H9 (cell line): ENCODE measurements around the gene SATL1. TPM values are rescaled to one million over a fixed set of nuclear protein-coding genes. Genes with fewer than 3 reads are reported as not detected.

Source experiments
- DNase-seq: peaks from one replicate; pipeline ENCODE4 v3.0.0-alpha.2; 2017
- H2AFZ ChIP-seq: one replicate; pipeline ENCODE4 v1.6.1; 2013; ENCODE audit warnings: mild to moderate bottlenecking, low read length, control low read depth, moderate library complexity
- H2AK5ac ChIP-seq: 2 replicates; pipeline ENCODE4 v1.6.1; 2013; ENCODE audit warnings: low read length, control low read depth, mixed read lengths; ENCODE audit not compliant: insufficient read length
- H2BK120ac ChIP-seq: one replicate; pipeline ENCODE4 v1.6.1; 2013; ENCODE audit warnings: low read depth, mild to moderate bottlenecking, low read length, control low read depth, inconsistent platforms; ENCODE audit not compliant: poor library complexity, severe bottlenecking
- H2BK12ac ChIP-seq: 2 replicates; pipeline ENCODE4 v1.6.1; 2013; ENCODE audit warnings: low read length, control low read depth, mixed read lengths, low read depth; ENCODE audit not compliant: insufficient read length
- H2BK15ac ChIP-seq: 2 replicates; pipeline ENCODE4 v1.6.1; 2013; ENCODE audit warnings: low read depth, low read length, control low read depth
- H2BK20ac ChIP-seq: one replicate; pipeline ENCODE4 v1.6.1; 2013; ENCODE audit warnings: low read depth, mild to moderate bottlenecking, low read length, control low read depth, inconsistent platforms; ENCODE audit not compliant: poor library complexity, severe bottlenecking
- H2BK5ac ChIP-seq: 2 replicates; pipeline ENCODE4 v1.6.1; 2013; ENCODE audit warnings: low read length, control low read depth, mixed read lengths; ENCODE audit not compliant: insufficient read length
- H3K14ac ChIP-seq: 2 replicates; pipeline ENCODE4 v1.6.1; 2013; ENCODE audit warnings: low read length, control low read depth; ENCODE audit not compliant: insufficient read depth
- H3K18ac ChIP-seq: 2 replicates; pipeline ENCODE4 v1.6.1; 2013; ENCODE audit warnings: low read depth, mild to moderate bottlenecking, mixed read lengths, low read length, control low read depth; ENCODE audit not compliant: insufficient read length
- H3K23ac ChIP-seq: 2 replicates; pipeline ENCODE4 v1.6.1; 2013; ENCODE audit warnings: low read length, control low read depth, mixed read lengths, low read depth; ENCODE audit not compliant: insufficient read length
- H3K23me2 ChIP-seq: 2 replicates; pipeline ENCODE4 v1.6.1; 2013; ENCODE audit warnings: low read depth, mild to moderate bottlenecking, mixed read lengths, low read length, control low read depth; ENCODE audit not compliant: insufficient read length, poor library complexity, severe bottlenecking
- H3K27ac ChIP-seq: 2 replicates; pipeline ENCODE4 v1.5.1; 2013; ENCODE audit warnings: low read length, control low read depth, mixed read lengths, low read depth; ENCODE audit not compliant: insufficient read length
- H3K27me3 ChIP-seq: 2 replicates; pipeline ENCODE4 v1.6.1; 2013; ENCODE audit warnings: low read length, control low read depth, inconsistent platforms; ENCODE audit not compliant: insufficient read depth
- H3K4ac ChIP-seq: 2 replicates; pipeline ENCODE4 v1.6.1; 2013; ENCODE audit warnings: low read depth, mild to moderate bottlenecking, control low read depth, inconsistent platforms, low read length, moderate library complexity
- H3K4me1 ChIP-seq: 2 replicates; pipeline ENCODE4 v1.6.1; 2013; ENCODE audit warnings: low read length, control low read depth, inconsistent platforms; ENCODE audit not compliant: insufficient read depth
- H3K4me2 ChIP-seq: 2 replicates; pipeline ENCODE4 v1.6.1; 2013; ENCODE audit warnings: low read length, control low read depth, mixed read lengths; ENCODE audit not compliant: insufficient read length, insufficient read depth
- H3K56ac ChIP-seq: 2 replicates; pipeline ENCODE4 v1.6.1; 2013; ENCODE audit warnings: low read depth, mild to moderate bottlenecking, mixed read lengths, low read length, control low read depth; ENCODE audit not compliant: insufficient read length
- H3K79me1 ChIP-seq: 2 replicates; pipeline ENCODE4 v1.6.1; 2013; ENCODE audit warnings: low read depth, mild to moderate bottlenecking, moderate library complexity, low read length, control low read depth, inconsistent platforms; ENCODE audit not compliant: insufficient read depth, poor library complexity, severe bottlenecking
- H3K79me2 ChIP-seq: 2 replicates; pipeline ENCODE4 v1.6.1; 2013; ENCODE audit warnings: low read length, control low read depth, inconsistent platforms; ENCODE audit not compliant: insufficient read depth
- H3K9ac ChIP-seq: 2 replicates; pipeline ENCODE4 v1.6.1; 2013; ENCODE audit warnings: low read length, control low read depth, mixed read lengths; ENCODE audit not compliant: insufficient read length; ENCODE audit errors: extremely low read depth
- H3K9me3 ChIP-seq: one replicate; pipeline ENCODE4 v1.6.1; 2013; ENCODE audit warnings: low read depth, low read length, inconsistent platforms; ENCODE audit not compliant: control insufficient read depth
- H3T11ph ChIP-seq: one replicate; pipeline ENCODE4 v1.6.1; 2013; ENCODE audit warnings: mild to moderate bottlenecking, low read length, control low read depth, inconsistent platforms
- H4K20me1 ChIP-seq: one replicate; pipeline ENCODE4 v1.6.1; 2013; ENCODE audit not compliant: control insufficient read depth, insufficient read length, insufficient read depth
- H4K5ac ChIP-seq: 2 replicates; pipeline ENCODE4 v1.6.1; 2013; ENCODE audit warnings: low read depth, mild to moderate bottlenecking, mixed read lengths, low read length, control low read depth; ENCODE audit not compliant: insufficient read length
- H4K8ac ChIP-seq: replicated peaks from 2 replicates; pipeline ENCODE4 v1.6.1; 2013; ENCODE audit warnings: low read length, control low read depth, mixed read lengths, low read depth; ENCODE audit not compliant: insufficient read length
- H4K91ac ChIP-seq: 2 replicates; pipeline ENCODE4 v1.6.1; 2013; ENCODE audit warnings: low read depth, mild to moderate bottlenecking, moderate library complexity, mixed read lengths, low read length, control low read depth; ENCODE audit not compliant: insufficient read length
- H3K27ac Mint-ChIP-seq, 3 experiments: 2 replicates in 2 of 3; 3 replicates in 1 of 3; pipeline ENCODE4 v1.8.0; 2020 to 2021; ENCODE audit warnings: mixed read lengths in 3 of 3, mild to moderate bottlenecking in 1 of 3, moderate library complexity in 1 of 3
- H3K27me3 Mint-ChIP-seq: 2 replicates; pipeline ENCODE4 v1.8.0; 2021; ENCODE audit warnings: low read depth, mild to moderate bottlenecking, moderate library complexity, mixed read lengths
- H3K36me3 Mint-ChIP-seq, 3 experiments: 2 replicates in 2 of 3; 3 replicates in 1 of 3; pipeline ENCODE4 v1.8.0; 2020 to 2021; ENCODE audit warnings: low read depth in 3 of 3, mixed read lengths in 3 of 3; ENCODE audit not compliant: insufficient read depth in 1 of 3
- H3K4me1 Mint-ChIP-seq, 2 experiments: 2 replicates each; pipeline ENCODE4 v1.8.0; 2020; ENCODE audit warnings: mixed read lengths in 2 of 2
- H3K4me3 Mint-ChIP-seq, 2 experiments: 2 replicates in 1 of 2; 3 replicates in 1 of 2; pipeline ENCODE4 v1.8.0; 2020 to 2021; ENCODE audit warnings: mild to moderate bottlenecking in 2 of 2, mixed read lengths in 2 of 2, moderate library complexity in 1 of 2
- H3K9me3 Mint-ChIP-seq, 2 experiments: 2 replicates in 1 of 2; 3 replicates in 1 of 2; pipeline ENCODE4 v1.8.0; 2020; ENCODE audit warnings: mild to moderate bottlenecking in 2 of 2, mixed read lengths in 2 of 2, moderate library complexity in 1 of 2
- CTCF ChIP-seq: fragments of 200-600 bp; sonication (generic); conservative IDR thresholded peaks from 3 replicates; pipeline ENCODE4 v1.8.0; 2021; ENCODE audit warnings: antibody characterized with exemption, mild to moderate bottlenecking
- WGBS: extraction: QIAGEN DNeasy Blood & Tissue Kit; methylation state at CpG from one replicate; pipeline ENCODE4 v1.1.7; 2013; ENCODE audit warnings: missing lambda C conversion rate, low lambda C conversion rate, mixed read lengths; ENCODE audit not compliant: insufficient read length; ENCODE audit errors: extremely low coverage; 5-methylcytosine and 5-hydroxymethylcytosine counted together
- total RNA-seq: library from RNA; stranded (reverse); gene quantifications from 2 replicates; pipeline ENCODE4 v1.2.1, GENCODE V29; 2021

SATL1 gene
- total RNA-seq, 1 experiment from 2014 or later, result 0.31 TPM

GRCh38 chrX:85223359-85223758 lies 20.2 kb downstream of the SATL1 start:
- WGBS, result no CpG with 5 or more reads among the region's 2 CpGs
- no peaks in the 10 kb centered on the region for H3K79me2 ChIP-seq
- H3K23ac ChIP-seq, result no peak overlapping the region

More at GRCh38 chrX:85223359-85223758, 20.2 kb downstream of the SATL1 start:
- Histone ChIP-seq H2BK5ac (no peak overlapping the region), H3K9ac (no peak overlapping the region), H2BK120ac (no peak overlapping the region), H3K23me2 (no peaks in the 10 kb centered on the region), H2BK12ac (no peak overlapping the region), H3T11ph (no peak overlapping the region), H4K20me1 (no peaks in the 10 kb centered on the region), H3K4me2 (no peak overlapping the region), H3K4ac (no peak overlapping the region), H3K79me1 (no peaks in the 10 kb centered on the region), H4K91ac (no peak overlapping the region), H2BK20ac (no peak overlapping the region), H3K27ac (no peak overlapping the region), H4K8ac (no peak overlapping the region), H3K9me3 (peaks cover 33% of the 10 kb centered on the region), H2BK15ac (no peak overlapping the region), H3K18ac (no peak overlapping the region), H4K5ac (no peak overlapping the region), H3K56ac (no peak overlapping the region), H2AFZ (no peak overlapping the region), H3K4me1 (no peaks in the 10 kb centered on the region), H3K27me3 (no peaks in the 10 kb centered on the region), H3K14ac (no peak overlapping the region), H2AK5ac (no peak overlapping the region)
- H3K27ac Mint-ChIP-seq, result no peak overlapping the region
- no peaks in the 10 kb centered on the region; the same call in 1 of the 2 replicates for H3K27me3 Mint-ChIP-seq
- H3K4me3 Mint-ChIP-seq, result no peak overlapping the region
- no peaks in the 10 kb centered on the region for H3K4me1 Mint-ChIP-seq
- no peak for TF ChIP-seq CTCF
- DNase-seq, result no peak
- H3K9me3 Mint-ChIP-seq, result peaks cover 36 to 40% of the 10 kb centered on the region in 2 experiments
- peaks cover 0 to 6% (median 1%) of the 10 kb centered on the region in 3 experiments; a peak in 3 of 7 replicates for H3K36me3 Mint-ChIP-seq
